NOMO-1 (cell line): ENCODE measurements around the gene CHCHD3.

Source experiments
- DNase-seq, 2 experiments: peaks; one replicate each; lab custom pipeline; 2025; ENCODE audit not compliant: unreplicated experiment in 2 of 2; lab: John Stamatoyannopoulos, UW

Gene CHCHD3

GRCh38 chr7:133048589-133048988 is 33.3 kb downstream of the CHCHD3 start:
- no peak for DNase-seq

DNA sequence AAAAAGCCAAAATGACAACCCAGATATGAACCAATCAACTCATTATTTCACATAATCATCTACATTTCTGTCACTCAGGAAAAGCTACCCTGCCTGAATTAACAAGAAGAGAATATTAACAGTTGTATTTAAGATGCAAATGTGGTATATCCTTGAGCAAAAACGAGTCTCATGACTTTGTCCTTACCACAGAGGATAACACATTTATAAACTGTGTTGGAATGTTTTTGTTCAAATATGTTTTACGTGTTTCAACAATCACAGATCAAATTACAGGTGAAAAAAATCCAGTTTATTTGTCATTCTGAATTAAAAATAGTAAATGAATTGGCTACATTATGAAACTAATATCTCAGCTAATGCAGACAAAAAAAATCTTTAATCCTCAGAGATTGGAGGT is 34.6 kb downstream of the CHCHD3 start:
- DNase-seq, result no peak

- DNase-seq, result no peak
Measured at GRCh38 chr7:133044722-133045473, 37.0 kb downstream of the CHCHD3 start.

DNA sequence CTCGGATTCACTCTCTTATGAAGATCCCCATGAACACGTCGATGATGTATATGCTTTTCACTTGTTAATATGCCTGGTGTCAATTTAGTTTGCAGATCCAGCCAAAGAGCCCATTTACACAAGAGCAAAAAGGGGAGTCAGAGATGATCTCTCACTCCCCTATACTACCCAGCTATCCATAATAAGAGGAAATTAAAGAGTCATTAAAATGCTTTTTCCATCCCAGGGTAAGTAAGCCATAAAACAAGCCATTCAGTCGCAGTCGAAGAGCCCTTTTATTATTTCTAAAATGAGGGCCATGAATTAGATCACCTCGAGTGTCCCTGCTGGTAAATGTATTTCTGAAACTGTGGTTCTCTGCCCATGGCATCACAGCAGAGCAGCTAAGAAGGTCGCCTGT is 41.2 kb downstream of the CHCHD3 start:
- no peak for DNase-seq

- DNase-seq, result no peak
Measured at GRCh38 chr7:133040178-133040577, 41.7 kb downstream of the CHCHD3 start.

DNA sequence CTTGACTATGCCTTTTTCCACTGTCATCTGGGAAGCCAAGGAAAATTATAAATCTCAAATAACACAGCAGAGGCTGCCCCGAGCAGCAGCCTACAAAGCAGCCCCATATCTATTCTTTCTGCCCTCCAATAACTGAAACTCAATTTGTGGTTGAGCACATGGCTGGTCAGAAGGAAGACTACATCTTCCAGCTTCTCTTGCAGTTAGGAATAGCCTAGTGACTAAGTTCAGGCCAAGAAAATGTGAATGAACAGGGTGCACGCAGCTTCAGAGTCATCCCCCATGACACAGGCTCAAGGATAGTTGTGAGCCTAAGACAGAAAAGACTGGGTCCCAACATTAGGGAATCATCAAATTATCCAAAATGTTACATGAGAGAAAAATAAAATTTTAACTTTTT is 42.3 kb downstream of the CHCHD3 start:
- no peak for DNase-seq

DNA sequence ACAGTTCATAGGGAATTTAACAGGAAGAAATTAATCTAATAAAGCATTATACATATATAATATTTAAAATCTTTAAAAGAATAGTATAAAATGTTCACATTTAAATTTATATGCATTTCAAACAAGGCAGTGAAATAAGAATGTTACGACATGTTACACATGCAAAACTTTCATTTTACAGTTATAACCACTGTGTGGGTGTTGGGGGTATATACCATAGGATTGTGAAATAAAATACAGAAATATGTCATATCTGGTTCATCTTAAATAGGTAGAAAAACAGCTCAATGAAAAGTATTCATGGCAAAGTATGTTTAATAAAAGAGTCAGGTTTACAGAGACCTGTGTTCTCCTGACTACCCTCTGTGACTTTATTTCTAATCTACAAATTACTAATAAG is 45.6 kb downstream of the CHCHD3 start:
- DNase-seq, result no peak

GRCh38 chr7:133035240-133035639 is 46.6 kb downstream of the CHCHD3 start:
- DNase-seq, result peak; percentile 11 to 17

- DNase-seq, result no peak
Measured at GRCh38 chr7:133030346-133030745, 51.5 kb downstream of the CHCHD3 start.

- no peak for DNase-seq
Measured at GRCh38 chr7:133029463-133029862, 52.4 kb downstream of the CHCHD3 start.

DNA sequence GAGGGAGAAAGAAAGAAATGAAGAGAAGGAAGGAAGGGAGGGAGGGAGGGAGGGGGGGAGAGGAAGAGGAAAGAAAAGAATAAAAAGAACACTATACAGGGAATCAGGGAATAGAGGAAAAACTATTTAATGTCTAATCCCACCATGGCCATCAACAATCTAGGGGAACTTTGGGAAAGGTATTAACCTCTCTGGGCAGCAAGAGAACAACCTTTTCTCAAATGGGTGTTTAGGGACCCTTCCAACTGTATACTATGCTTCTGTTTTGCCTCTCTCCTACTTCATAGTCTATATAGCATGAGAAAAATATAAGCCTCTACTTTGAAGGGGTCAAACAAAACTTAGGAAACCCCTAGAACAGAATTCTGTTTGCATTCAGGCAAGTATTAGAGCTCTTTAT is 54.5 kb downstream of the CHCHD3 start:
- DNase-seq, result no peak

GRCh38 chr7:133026210-133026859 is 55.6 kb downstream of the CHCHD3 start:
- DNase-seq, result no peak

DNA sequence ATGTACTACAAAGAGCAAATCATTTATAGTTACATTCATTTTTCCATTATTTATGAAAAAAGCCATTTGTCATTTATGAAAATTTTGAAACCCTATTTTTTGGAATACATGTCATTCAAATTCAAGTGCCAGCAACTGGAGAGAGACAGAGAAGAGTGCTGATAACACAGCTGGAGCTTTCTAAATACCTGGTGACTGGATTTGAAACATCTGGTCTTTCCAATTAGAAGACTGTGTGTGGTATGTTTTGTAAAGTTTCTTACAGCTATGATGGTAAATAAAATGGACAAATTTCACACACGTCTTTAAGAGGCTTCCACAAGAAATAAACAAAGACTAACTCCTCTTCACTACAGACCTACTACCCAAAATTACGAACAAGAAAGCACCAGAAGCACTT is 56.8 kb downstream of the CHCHD3 start:
- no peak for DNase-seq

DNA sequence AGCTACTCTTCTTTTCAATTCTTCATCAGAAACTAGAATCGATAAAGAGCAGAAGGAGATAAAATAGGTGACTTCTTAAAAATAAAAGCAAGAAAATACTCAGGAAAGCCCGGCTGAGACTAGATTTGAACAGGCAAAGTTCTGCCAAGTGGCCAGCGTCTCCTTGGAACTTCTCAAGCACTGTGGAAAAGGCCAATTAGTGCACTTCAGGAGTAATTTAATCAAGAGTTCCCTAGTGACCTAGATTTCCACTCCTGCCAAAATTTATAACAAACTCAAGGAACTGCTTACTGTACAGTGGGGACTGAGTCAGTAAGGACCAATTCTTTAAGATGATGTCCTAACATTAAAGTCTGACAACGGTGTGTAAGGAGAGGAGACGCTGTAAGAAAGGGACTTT is 57.3 kb downstream of the CHCHD3 start:
- DNase-seq, result no peak

DNA sequence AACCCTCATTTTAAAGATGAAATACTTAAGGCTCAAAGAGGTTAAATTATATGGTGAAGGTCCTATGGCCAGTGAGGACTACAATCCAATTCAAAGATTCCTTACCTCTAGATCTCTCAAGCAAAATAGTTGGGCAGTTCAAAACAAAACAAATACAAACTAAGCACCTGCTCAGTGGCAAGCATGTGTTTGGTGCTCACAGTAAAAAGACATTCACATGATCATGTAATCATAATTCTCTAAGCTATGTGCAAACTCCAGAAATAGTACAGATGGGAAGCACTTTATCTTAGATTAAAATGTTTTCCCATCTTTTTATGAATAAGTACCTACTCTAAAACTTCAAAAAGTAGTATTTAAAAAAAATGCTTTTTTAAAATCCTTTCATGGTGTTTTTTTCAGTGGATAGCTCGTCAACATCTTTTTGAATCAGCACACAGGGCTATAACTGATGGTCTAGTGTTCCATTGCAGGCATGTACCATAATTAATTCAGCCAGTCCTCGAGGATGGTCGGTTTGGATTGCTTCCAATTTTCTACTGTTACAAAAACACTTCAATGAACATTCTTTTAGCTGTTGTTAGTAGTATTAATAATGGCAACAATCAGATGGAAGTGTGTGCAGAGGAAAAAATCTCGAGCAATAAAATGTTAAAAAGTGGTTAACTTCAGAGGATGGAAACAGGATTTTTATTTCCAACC is 58.4 kb downstream of the CHCHD3 start:
- DNase-seq, result no peak

GRCh38 chr7:133022661-133023060 is 59.2 kb downstream of the CHCHD3 start:
- no peak for DNase-seq

DNA sequence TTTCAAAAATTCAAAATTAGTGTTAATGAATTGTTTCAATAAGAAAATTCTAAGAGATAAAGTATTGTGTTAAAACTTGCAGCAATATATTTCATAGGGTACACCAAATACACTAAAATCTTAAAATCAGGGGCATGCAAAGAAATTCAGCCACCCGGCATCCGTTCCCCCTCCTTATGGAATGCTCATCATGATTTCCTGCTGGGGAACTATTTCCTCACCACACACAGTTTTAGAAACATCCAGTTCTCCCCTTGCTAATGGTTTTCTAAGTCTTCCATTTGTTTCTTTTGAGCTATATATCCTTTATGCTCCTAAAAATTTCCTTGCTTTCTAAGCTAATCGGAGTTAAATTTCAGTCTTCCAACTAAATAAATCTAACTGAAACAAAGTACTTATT is 60.7 kb downstream of the CHCHD3 start:
- no peak for DNase-seq

- no peak for DNase-seq
Measured at GRCh38 chr7:133020496-133020895, 61.4 kb downstream of the CHCHD3 start.

GRCh38 chr7:133019590-133019989 is 62.3 kb downstream of the CHCHD3 start:
- DNase-seq, result no peak

DNA sequence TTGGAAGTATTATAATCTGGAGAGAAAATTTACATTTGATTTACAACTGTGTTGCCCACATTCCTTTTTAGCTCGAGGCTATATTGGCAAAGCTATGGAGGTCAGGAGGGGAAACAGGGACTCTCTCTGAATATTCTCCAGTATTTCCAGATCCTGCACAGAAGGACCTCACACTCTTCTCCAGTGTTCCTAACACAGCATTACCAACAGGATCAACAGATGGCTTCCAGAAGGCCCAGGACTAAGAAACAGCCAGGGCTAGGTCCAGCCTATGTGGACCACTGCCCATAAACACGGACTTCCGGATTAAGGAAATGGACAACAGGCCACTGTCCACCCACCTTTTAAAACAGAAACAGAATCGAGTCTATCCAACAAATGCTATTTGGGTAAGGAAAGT is 65.3 kb downstream of the CHCHD3 start:
- no peak for DNase-seq

GRCh38 chr7:133015888-133016287 is 66.0 kb downstream of the CHCHD3 start:
- DNase-seq, result no peak

- DNase-seq, result no peak
Measured at GRCh38 chr7:133011746-133012145, 70.1 kb downstream of the CHCHD3 start.
